Measurements from ENCODE around the gene PIP5K1C. TPM values are rescaled to one million over a fixed set of nuclear protein-coding genes. Genes with fewer than 3 reads are reported as not detected.
"Not testable (repeated sequence)": the region's sequence is repeated elsewhere in the genome, so short reads cannot be mapped to it uniquely, and the experiment has no call there.

PIP5K1C gene
- total and polyA plus RNA-seq, 10 donors = 6.2 to 41.9 (median 33.9) TPM

DNA sequence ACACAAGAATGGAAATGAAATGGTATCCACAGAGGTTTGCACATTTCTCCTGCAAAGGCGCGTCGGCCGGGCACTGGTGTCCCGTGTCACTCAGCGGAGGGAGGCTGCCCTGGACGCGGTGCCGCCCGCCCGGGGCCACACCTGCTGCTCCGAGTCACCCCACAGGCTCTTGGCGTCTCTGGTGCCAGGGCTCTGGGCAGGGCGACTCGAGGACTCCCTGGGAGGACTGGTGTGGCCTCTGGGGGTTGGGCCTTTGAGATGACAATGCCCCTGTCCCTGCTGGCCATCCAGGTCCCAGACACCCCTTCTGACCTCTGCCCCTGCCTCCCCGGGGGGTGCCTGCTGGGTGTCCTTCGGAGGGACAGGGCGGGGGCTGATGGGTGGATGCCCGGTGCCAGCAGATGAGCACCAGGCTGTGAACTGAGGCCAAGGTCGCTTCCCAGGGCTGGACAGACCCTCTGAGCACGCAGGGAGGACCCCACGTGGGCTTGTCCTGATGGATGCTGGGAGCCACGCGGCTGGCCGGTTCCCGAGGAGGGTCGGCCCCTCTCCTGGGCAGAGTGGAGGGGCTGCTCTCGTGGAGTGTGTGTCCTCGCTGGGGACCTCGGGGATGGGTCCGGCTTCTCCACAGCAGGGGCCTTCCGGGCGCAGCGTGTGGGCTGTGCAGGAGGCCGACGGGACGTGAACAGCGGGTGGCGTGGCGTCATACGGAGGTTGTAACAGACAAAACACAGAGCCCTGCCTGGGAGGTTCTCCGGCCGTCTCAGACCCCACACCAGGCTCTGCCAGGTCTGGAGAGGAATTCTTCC is 69.0 kb downstream of the PIP5K1C start:
- Histone ChIP-seq H3K4me3 (no peak overlapping the region), H3K27me3 (replicated peaks in 1 of 7) (no peaks in the 10 kb centered on the region), H3K4me1 (peaks cover 0 to 11% (median 7%) of the 10 kb centered on the region in 6 donors), H3K9me3 (no peaks in the 10 kb centered on the region), H3K27ac (no peak overlapping the region), H3K36me3 (peaks cover 0 to 62% (median 27%) of the 10 kb centered on the region in 6 donors)
- no peak for DNase-seq
- TF ChIP-seq POLR2A (IDR thresholded peaks at IDR 0.05) = no peak
- peak in 2 of 3 donors; percentile 3 to 30 for TF ChIP-seq POLR2AphosphoS5 (IDR thresholded peaks at IDR 0.05)
- intact Hi-C loops (cut with DNase I; ENCODE audit: low total_unique reads) = no loop called here
- 90 to 95% (median 92%) methylated on average over 26 to 43 of the region's 43 CpGs for WGBS, 5 donors

DNA sequence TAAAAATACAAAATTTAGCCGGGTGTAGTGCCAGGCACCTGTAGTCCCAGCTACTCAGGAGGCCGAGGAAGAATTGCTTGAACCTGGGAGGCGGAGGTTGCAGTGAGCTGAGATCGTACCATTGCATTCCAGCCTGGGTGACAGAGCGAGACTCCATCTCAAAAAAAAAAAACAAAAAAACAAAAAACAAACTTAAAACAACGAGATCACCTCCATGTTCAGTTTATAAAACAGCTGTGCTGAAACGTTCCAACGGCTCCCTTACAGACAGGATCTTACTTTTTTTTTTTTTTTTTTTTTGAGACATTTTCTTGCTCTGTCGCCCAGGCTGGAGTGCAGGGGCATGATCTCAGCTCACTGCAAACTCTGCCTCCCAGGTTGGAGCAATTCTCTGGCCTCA is 71.5 kb downstream of the PIP5K1C start:
- H3K4me3 ChIP-seq; H3K27me3 ChIP-seq (replicated peaks in 1 of 7); H3K9me3 ChIP-seq; H3K27ac ChIP-seq; intact Hi-C loops (cut with DNase I; ENCODE audit: low total_unique reads); DNase-seq: not testable (repeated sequence)
- Histone ChIP-seq H3K36me3 (peaks cover 0 to 44% (median 24%) of the 10 kb centered on the region in 6 donors), H3K4me1 (peaks cover 12 to 36% (median 32%) of the 10 kb centered on the region in 6 donors)
- 70 to 87% (median 79%) methylated on average over 9 of the region's 9 CpGs for WGBS, 5 donors

DNA sequence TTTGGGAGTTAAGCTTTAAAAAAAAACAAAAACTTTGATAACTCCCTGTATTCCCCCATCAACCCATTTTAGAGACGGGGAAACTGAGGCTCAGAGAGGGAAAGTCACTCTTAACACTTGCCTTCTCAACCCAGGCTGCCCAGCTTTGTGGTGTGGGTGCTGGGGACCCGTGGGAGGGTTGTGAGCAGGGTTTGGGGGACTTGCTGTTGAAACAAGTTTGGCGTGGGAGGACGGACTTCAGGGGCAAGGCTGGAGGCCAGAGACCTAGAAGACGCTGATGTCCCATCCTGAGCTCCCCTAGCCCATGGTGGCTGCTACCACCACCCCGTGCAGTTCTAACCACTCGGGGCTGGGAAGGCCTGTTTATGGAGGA is 72.9 kb downstream of the PIP5K1C start:
- DNase-seq = no peak
- WGBS, 5 donors = 60 to 68% (median 64%) methylated on average over 7 of the region's 7 CpGs
- Histone ChIP-seq H3K27ac (peak overlapping the region in 6 of 8 donors; percentile 89 to 98 (median 93)), H3K27me3 (replicated peaks in 1 of 7) (no peaks in the 10 kb centered on the region), H3K4me3 (peak overlapping the region in 5 of 8 donors; percentile 93 to 100 (median 99)), H3K4me1 (peaks cover 12 to 40% (median 32%) of the 10 kb centered on the region in 6 donors), H3K36me3 (peaks cover 0 to 44% (median 26%) of the 10 kb centered on the region in 6 donors), H3K9me3 (no peaks in the 10 kb centered on the region)
- intact Hi-C loops (cut with DNase I; ENCODE audit: low total_unique reads) = no loop called here
- TF ChIP-seq, protein P1, sequence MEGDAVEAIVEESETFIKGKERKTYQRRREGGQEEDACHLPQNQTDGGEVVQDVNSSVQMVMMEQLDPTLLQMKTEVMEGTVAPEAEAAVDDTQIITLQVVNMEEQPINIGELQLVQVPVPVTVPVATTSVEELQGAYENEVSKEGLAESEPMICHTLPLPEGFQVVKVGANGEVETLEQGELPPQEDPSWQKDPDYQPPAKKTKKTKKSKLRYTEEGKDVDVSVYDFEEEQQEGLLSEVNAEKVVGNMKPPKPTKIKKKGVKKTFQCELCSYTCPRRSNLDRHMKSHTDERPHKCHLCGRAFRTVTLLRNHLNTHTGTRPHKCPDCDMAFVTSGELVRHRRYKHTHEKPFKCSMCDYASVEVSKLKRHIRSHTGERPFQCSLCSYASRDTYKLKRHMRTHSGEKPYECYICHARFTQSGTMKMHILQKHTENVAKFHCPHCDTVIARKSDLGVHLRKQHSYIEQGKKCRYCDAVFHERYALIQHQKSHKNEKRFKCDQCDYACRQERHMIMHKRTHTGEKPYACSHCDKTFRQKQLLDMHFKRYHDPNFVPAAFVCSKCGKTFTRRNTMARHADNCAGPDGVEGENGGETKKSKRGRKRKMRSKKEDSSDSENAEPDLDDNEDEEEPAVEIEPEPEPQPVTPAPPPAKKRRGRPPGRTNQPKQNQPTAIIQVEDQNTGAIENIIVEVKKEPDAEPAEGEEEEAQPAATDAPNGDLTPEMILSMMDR (IDR thresholded peaks at IDR 0.05 in 8 of 11, conservative IDR thresholded peaks at IDR 0.05 in 3 of 11) = no peak
- no peak for TF ChIP-seq POLR2AphosphoS5 (IDR thresholded peaks at IDR 0.05)

DNA sequence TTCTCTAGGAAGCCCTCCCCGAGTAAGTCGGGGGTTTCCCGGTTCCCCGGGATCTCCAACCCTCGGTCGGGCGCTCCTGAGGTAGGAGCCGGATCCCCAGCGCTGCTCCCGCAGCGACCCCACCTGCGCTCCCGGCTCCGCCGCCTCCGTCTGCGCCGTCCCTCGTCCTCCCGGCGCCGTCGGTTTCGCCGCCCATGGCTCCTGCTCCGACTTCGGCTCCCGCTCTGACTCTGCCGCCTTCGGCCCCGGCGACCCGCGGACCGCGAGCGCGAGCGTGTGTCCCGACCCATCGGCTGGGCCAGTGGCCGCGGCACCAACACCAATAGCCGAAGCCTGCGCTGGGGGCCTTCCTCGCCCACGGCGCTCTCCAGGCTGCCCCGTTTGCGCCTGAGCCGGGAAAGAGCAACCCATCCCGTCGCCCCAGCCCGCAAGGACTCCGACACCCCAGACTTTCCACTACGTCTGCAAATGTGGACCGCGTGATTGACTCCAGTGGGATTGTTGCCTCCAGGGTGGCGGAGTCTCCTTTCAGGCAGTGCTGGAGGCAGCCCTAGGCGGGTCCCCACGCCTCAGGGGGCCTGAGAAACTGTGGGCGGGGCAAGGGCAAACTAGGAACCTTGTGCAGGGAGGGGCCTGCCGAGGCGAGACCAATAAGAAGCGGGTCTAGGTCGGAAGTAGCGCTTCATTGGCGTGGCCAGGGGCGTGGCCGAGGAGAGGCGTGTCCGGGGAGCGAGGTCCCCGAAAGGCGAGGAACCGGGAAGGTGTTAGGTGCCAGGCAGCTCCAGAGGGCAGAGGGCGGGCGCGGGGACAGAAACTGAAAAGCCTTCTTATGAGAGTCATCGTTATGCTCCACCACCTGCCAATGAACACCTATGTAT is 73.6 kb downstream of the PIP5K1C start, which contains the start of gene CACTIN:
Gene CACTIN (minus strand): TSS at position 318 of the 878 bp plus-strand sequence. CDS start 28 bp downstream, at position 290.
- WGBS, 5 donors = 0 to 1% (median 0%) methylated on average over 24 to 80 of the region's 80 CpGs
- TF ChIP-seq POLR2A (IDR thresholded peaks at IDR 0.05) (peak in 2 of 3 donors; percentile 57 to 78), POLR2AphosphoS5 (IDR thresholded peaks at IDR 0.05) (peak; percentile 93 to 96 (median 94))
- TF ChIP-seq, protein P1 (IDR thresholded peaks at IDR 0.05 in 8 of 11, conservative IDR thresholded peaks at IDR 0.05 in 3 of 11) = peak in 3 of 11 experiments; percentile 21 to 46 (median 26)
- peak within 1 kb of the TSS; percentile 90 to 100 (median 99) for H3K4me3 ChIP-seq
- H3K27ac ChIP-seq = peak within 1 kb of the TSS; percentile 86 to 98 (median 93)
- DNase-seq = peak; percentile 100
- no peaks in the 10 kb centered on the region for H3K9me3 ChIP-seq
- peaks cover 12 to 40% (median 32%) of the 10 kb centered on the region in 6 donors for H3K4me1 ChIP-seq
- intact Hi-C loops (cut with DNase I; ENCODE audit: low total_unique reads) = no loop called here
- no peaks in the 10 kb centered on the region for H3K27me3 ChIP-seq (replicated peaks in 1 of 7)
- H3K36me3 ChIP-seq = peaks cover 0 to 44% (median 24%) of the 10 kb centered on the region in 6 donors
